Psoas muscle (tissue), 8 donors: ENCODE measurements around the gene DENND1A. TPM values are rescaled to one million over a fixed set of nuclear protein-coding genes. Genes with fewer than 3 reads are reported as not detected.
"Not testable (repeated sequence)": the region's sequence is repeated elsewhere in the genome, so short reads cannot be mapped to it uniquely, and the experiment has no call there.

Experiments
- ATAC-seq, 4 donors: fragments of 200-7000 bp; cut with Tn5 transposase; one replicate each; pipeline ENCODE4 v1.9.1; 2020; ENCODE audit warnings: moderate library complexity in 3 of 4, mild to moderate bottlenecking in 2 of 4
- DNase-seq, 2 donors: peaks; one replicate each; pipeline ENCODE4 v3.0.0-alpha.2; 2020
- H3K27ac ChIP-seq: fragments of 200-600 bp; one replicate; pipeline ENCODE4 v1.8.0; 2022
- H3K27me3 ChIP-seq, 3 donors: fragments of 200-600 bp in 1 of 3; one replicate each; pipeline versions ENCODE4 v1.6.1 to v1.8.0; 2013 to 2022; ENCODE audit warnings: low read length in 2 of 3, mild to moderate bottlenecking in 2 of 3, moderate library complexity in 1 of 3; ENCODE audit not compliant: insufficient read depth in 3 of 3
- H3K36me3 ChIP-seq, 2 donors: fragments of 200-600 bp in 1 of 2; one replicate each; pipeline versions ENCODE4 v1.6.1 to v1.8.0; 2013 to 2022; ENCODE audit warnings: low read depth in 1 of 2, mild to moderate bottlenecking in 1 of 2, moderate library complexity in 1 of 2; ENCODE audit not compliant: insufficient read depth in 1 of 2
- H3K4me1 ChIP-seq: fragments of 200-600 bp; one replicate; pipeline ENCODE4 v1.8.0; 2022
- H3K4me3 ChIP-seq: fragments of 200-600 bp; one replicate; pipeline ENCODE4 v1.8.0; 2022; ENCODE audit warnings: mild to moderate bottlenecking
- H3K9me3 ChIP-seq: fragments of 200-600 bp; one replicate; pipeline ENCODE4 v1.8.0; 2022
- WGBS, 3 donors: extraction: QIAGEN DNeasy Blood & Tissue Kit; methylation state at CpG; one replicate each; pipeline versions ENCODE4 v1.1.6 to v1.1.7; 2013; 5-methylcytosine and 5-hydroxymethylcytosine counted together
- intact Hi-C, 2 donors: fragments of 100-400 bp; cut with DNase I; formaldehyde crosslinking; loops; one replicate each; pipeline versions ENCODE4 v1.11.0 to v1.14.2; 2022
- long read RNA-seq, 2 donors: library from polyadenylated mRNA; unstranded; transcript quantifications; one replicate each; pipeline ENCODE4 v2.0.0, GENCODE V29; 2021
- polyA plus RNA-seq, 3 donors: library from polyadenylated mRNA; stranded (reverse); fragments of 200-250 nt; gene quantifications; one replicate each; pipeline ENCODE4 v1.2.3, GENCODE V29; 2013
- total RNA-seq, 4 donors: library from RNA; stranded (reverse); fragmentation: NEBNext Ultra II Directional in 2 of 4; extraction: Animal tissue kit (Norgen Biotek cat#: 25700) in 2 of 4; gene quantifications; one replicate each; pipeline versions ENCODE4 v1.2.1 to v1.2.4, GENCODE V29; 2021 to 2023
- TF ChIP-seq, protein P1 (sequence below): fragments of 200-600 bp; IDR thresholded peaks from one replicate; pipeline ENCODE4 v1.8.0; 2022; ENCODE audit warnings: antibody characterized with exemption
- donor health status: healthy with polysubstance abuse.
- donor health status: DM: no; HTN: no; CAD: no; lungs with moderate emphysema.
- donor health status: Bipolar disorder and iron deficiency.
- donor health status: healthy.
- donor health status: DM: yes; HTN: yes; CAD: no.
- donor health status: DM: no; HTN: no; CAD: no.
- donor health status: DM: no; HTN: no; CAD: no.
- donor health status: DM: yes; HTN: yes; CAD: no.

The DENND1A gene, protein sequence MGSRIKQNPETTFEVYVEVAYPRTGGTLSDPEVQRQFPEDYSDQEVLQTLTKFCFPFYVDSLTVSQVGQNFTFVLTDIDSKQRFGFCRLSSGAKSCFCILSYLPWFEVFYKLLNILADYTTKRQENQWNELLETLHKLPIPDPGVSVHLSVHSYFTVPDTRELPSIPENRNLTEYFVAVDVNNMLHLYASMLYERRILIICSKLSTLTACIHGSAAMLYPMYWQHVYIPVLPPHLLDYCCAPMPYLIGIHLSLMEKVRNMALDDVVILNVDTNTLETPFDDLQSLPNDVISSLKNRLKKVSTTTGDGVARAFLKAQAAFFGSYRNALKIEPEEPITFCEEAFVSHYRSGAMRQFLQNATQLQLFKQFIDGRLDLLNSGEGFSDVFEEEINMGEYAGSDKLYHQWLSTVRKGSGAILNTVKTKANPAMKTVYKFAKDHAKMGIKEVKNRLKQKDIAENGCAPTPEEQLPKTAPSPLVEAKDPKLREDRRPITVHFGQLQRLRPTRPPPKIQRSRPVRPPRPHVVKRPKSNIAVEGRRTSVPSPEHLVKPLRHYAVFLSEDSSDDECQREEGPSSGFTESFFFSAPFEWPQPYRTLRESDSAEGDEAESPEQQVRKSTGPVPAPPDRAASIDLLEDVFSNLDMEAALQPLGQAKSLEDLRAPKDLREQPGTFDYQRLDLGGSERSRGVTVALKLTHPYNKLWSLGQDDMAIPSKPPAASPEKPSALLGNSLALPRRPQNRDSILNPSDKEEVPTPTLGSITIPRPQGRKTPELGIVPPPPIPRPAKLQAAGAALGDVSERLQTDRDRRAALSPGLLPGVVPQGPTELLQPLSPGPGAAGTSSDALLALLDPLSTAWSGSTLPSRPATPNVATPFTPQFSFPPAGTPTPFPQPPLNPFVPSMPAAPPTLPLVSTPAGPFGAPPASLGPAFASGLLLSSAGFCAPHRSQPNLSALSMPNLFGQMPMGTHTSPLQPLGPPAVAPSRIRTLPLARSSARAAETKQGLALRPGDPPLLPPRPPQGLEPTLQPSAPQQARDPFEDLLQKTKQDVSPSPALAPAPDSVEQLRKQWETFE
- total RNA-seq (10 to 100 TPM; 13.2 to 17.3 (median 14.7) TPM), polyA plus RNA-seq (10 to 100 TPM in 1 of 3 donors, 1 to 10 TPM in 2; 6.1 to 17.3 (median 8.7) TPM)
- long read RNA-seq, donor 1, partial matches to known transcripts, result 0 of 8 reads
- long read RNA-seq, donor 1, other reads (novel, unspliced or antisense), result 8 of 8 reads
- long read RNA-seq, donor 2, partial matches to known transcripts, result 0 of 14 reads
- long read RNA-seq, donor 2, other reads (novel, unspliced or antisense), result 14 of 14 reads

DNA sequence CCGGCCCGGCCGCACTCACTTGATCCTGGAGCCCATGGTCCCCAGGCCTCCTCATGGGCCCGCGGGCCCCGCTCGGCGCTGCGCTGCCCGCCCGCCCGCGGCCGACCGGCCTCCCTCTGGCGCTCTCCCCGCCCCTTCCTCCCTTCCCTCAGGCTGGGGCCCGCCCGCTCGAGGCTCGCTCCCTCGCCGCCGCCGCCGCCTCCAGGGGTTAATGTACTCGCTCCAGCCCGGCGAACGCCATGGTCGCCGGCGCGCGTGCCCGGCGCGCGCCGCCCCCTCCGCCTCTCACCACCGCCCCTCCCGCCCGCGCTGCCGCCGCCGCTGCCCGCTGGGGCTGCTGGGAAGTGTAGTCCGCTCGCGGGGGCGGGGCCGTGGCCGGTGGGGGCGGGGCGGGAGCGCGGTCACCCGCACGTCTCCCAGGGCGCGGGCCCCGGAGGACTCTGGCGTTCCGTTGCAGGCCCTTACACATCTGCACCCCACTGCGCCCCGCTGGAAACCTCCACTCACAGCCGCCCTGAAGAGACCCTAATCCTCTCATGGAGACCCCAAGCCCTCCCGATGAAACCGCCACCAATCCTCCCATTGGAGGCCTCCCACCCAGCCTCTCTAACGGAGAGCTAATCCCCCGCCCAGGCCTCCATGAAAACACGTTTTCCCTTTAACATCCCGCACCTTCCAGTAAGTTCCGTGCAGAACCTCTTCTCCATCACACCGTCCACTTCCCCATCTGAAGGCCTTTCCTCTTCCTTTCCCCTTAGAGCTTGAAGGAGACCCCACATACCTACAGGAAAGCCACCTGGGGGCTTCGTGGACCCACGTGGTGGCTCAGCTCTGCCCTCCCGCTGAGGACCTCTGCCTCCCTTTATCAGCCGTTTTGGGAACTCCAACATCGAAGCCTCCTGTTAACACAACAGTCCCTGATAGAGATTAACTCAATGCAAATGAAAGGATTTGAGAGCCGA is at the start of gene DENND1A:
Gene DENND1A (minus strand): TSS at position 257 of the 962 bp plus-strand sequence. CDS start 221 bp downstream, at position 36.
- WGBS, 3 donors, result 6 to 12% (median 12%) methylated on average over 51 to 83 of the region's 83 CpGs
- no peaks in the 10 kb centered on the region for H3K36me3 ChIP-seq
- intact Hi-C loops, result no loop called here
- peaks cover 30% of the 10 kb centered on the region for H3K4me1 ChIP-seq
- no peaks in the 10 kb centered on the region for H3K27me3 ChIP-seq
- DNase-seq (peak; percentile 94 to 95), ATAC-seq (peak; percentile 96 to 98 (median 97))
- H3K27ac ChIP-seq, result peak within 1 kb of the TSS; percentile 67
- TF ChIP-seq, protein P1, sequence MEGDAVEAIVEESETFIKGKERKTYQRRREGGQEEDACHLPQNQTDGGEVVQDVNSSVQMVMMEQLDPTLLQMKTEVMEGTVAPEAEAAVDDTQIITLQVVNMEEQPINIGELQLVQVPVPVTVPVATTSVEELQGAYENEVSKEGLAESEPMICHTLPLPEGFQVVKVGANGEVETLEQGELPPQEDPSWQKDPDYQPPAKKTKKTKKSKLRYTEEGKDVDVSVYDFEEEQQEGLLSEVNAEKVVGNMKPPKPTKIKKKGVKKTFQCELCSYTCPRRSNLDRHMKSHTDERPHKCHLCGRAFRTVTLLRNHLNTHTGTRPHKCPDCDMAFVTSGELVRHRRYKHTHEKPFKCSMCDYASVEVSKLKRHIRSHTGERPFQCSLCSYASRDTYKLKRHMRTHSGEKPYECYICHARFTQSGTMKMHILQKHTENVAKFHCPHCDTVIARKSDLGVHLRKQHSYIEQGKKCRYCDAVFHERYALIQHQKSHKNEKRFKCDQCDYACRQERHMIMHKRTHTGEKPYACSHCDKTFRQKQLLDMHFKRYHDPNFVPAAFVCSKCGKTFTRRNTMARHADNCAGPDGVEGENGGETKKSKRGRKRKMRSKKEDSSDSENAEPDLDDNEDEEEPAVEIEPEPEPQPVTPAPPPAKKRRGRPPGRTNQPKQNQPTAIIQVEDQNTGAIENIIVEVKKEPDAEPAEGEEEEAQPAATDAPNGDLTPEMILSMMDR, result no peak
- peak within 1 kb of the TSS; percentile 75 for H3K4me3 ChIP-seq
- H3K9me3 ChIP-seq, result no peaks in the 10 kb centered on the region

DNA sequence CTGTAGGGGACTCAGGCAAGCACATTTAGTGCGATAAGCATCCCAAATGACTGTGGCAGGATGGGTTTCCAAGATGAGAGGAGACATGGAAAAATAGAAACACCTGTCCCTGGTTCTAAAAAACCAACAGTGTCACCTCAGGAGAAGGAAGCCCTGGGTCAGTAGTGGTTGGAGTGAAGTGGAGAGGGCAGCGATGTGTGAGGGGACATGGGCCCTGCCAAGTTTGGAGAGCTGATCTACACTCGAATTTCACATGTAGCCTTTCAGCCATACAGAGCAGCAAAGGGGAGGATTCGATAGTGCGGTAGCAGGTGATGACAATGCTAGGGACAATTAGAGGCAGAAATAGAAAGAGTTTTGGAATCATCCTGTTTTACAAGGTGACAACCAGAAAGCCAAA is 49.1 kb upstream of the DENND1A start:
- no peak overlapping the region for H3K4me3 ChIP-seq
- intact Hi-C loops, result no loop called here
- TF ChIP-seq, protein P1, result no peak
- no peak for DNase-seq
- peaks cover 0 to 10% (median 3%) of the 10 kb centered on the region in 3 donors for H3K27me3 ChIP-seq
- WGBS, 3 donors, result 76 to 80% (median 77%) methylated on average over 4 of the region's 5 CpGs
- no peak for ATAC-seq
- H3K4me1 ChIP-seq, result no peaks in the 10 kb centered on the region
- H3K36me3 ChIP-seq, result no peaks in the 10 kb centered on the region
- no peaks in the 10 kb centered on the region for H3K9me3 ChIP-seq
- no peak overlapping the region for H3K27ac ChIP-seq

DNA sequence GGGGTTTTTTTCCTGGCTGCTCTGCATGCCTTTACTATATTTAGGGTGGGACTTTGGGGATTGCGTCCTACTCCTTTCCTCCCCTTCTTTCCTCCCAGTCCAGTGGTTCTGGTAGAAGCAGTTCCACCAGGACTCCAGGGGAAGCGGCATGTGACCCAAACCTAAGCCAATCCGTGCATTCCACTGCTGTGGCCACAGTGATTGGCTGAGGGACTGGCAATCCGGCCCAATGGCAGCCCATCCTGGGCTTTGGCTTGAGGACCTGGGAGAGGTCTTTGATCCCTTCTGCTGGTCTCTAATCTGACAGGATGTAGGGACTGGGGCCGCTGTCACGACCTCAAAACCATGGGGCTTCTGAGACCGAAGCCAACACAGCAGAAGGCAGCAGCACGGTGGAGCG is 46.7 kb upstream of the DENND1A start:
- DNase-seq, H3K9me3 ChIP-seq, H3K36me3 ChIP-seq, H3K27me3 ChIP-seq, ATAC-seq, intact Hi-C loops, H3K4me1 ChIP-seq, H3K4me3 ChIP-seq, H3K27ac ChIP-seq: not testable (repeated sequence)
- WGBS, 3 donors, result 71% methylated on average over 4 of the region's 9 CpGs; no CpG with 5 or more reads in 2 of the 3 donors

DNA sequence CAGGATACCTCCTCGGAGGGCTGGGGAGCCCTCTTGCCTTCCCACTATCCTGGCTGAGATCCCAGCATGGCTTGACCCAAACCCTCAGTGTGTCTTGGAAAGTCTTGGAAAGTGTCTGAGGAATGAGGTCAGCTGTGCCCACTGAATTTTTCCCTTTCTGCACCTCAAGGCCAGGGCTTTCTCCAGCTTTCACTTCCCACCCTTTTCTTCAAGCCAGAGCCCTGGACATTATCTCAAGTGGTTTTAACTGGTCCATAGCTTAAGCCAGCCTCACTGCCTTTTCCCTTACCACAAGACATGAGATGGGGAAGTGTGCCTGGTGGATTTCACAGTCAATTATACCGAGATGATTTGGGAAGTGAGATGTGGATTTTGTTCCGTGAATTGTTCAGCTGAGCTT is 45.9 kb upstream of the DENND1A start:
- H3K4me3 ChIP-seq, result no peak overlapping the region
- intact Hi-C loops, result loop anchor here in 1 of 2 donors (2.0 kb wide), 1 partner anchor 13 kb away; no protein-coding TSS in a partner anchor
- WGBS, 3 donors, result 31 to 59% (median 33%) methylated on average over 3 of the region's 3 CpGs

More for the DNA sequence above, 45.9 kb upstream of the DENND1A start:
- ATAC-seq, result no peak
- no peaks in the 10 kb centered on the region for H3K36me3 ChIP-seq
- no peaks in the 10 kb centered on the region for H3K4me1 ChIP-seq
- no peak overlapping the region for H3K27ac ChIP-seq
- peaks cover 0 to 6% (median 3%) of the 10 kb centered on the region in 3 donors for H3K27me3 ChIP-seq
- TF ChIP-seq, protein P1, result no peak
- no peaks in the 10 kb centered on the region for H3K9me3 ChIP-seq
- DNase-seq, result no peak
